CD4-positive, alpha-beta T cell treated with Interleukin-21 for 1 hour (primary cell): ENCODE data around the gene STK4.
"Not testable (repeated sequence)": the region's sequence is repeated elsewhere in the genome, so short reads cannot be mapped to it uniquely, and the experiment has no call there.

ENCODE experiments used
- DNase-seq: peaks from one replicate; pipeline ENCODE4 v3.0.0-alpha.2; 2020

Gene STK4

DNA sequence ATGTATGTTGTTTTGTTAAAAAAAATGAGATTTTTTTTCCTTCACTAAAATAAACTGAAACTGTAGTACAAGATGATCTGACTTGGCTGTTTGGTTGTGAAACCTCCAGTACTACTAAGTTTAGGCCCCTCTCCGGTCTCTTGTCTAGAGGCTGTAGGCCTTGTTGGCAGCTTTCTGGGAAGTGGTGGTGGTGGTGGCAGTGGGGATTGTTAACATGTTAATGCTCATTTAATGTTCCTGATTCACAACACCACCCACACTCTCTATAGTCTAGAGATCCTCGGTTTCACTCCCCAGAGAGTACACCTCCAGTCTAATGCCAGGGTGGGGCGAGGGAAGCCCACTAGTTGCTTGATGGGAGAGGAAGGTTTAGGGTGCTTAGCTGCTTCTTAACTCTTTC is 24.1 kb downstream of the STK4 start:
- peak; percentile 42 for DNase-seq

GRCh38 chr20:44990957-44991356 is 24.6 kb downstream of the STK4 start:
- DNase-seq = no peak

GRCh38 chr20:44993343-44993742 is 27.0 kb downstream of the STK4 start:
- DNase-seq = no peak

DNA sequence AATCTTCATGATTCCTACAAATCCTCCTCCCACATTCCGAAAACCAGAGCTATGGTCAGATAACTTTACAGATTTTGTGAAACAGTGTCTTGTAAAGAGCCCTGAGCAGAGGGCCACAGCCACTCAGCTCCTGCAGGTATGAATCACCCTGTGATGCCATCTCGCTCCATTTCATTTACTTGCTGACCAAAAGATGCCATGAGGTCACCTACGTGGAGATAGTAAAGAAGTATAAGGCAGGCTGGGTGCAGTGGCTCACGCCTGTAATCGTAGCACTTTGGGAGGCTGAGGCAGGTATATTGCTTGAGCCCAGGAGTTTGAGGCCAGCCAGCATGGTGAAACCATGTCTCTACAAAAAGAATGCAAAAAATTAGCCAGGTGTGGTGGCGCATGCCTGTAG is 30.9 kb downstream of the STK4 start:
- no peak for DNase-seq

GRCh38 chr20:44997668-44998067 is 31.4 kb downstream of the STK4 start:
- no peak for DNase-seq

DNA sequence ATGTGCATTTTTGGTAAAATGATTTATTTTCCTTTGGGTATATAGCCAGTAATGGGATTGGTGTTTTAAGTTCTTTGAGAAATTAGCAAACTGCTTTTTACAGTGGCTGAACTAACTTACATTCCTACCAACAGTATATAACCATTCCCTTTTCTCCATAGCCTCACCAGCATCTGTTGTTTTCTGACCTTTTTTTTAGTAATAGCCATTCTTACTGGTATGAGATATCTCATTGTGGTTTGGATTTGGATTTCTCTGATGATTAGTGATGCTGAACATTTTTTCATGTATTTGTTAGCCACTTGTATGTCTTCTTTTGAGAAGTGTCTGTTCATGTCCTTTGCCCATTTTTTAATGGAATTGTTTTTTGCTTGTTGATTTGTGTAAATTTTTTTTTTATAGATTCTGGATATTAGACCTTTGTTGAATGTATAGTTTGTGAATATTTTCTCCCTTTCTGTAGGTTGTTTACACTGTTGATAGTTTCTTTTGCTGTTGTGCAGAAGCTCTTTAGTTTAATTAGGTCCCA is 42.3 kb downstream of the STK4 start:
- DNase-seq = no peak

DNA sequence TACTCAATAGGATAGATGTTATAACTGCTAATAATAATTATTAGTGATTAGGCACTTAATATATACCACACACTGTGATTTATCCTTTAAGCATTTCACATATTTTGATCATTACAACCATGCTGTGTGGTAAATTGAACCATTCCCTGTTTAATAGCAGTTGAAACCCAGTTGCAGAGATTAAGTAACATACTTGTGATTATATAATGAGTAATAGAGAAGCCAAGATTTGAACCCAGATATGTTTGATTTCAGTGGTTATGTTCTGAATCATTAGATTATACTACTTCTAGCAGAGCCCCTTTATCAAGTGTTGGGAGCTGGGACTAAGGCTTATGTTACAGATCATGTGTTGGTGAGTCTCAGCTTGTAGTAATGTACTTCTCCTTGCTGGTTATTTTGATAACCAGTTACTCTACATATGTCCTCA is 44.1 kb downstream of the STK4 start:
- no peak for DNase-seq

GRCh38 chr20:45011108-45011526 is 44.8 kb downstream of the STK4 start:
- peak; percentile 62 for DNase-seq

GRCh38 chr20:45012682-45013302 is 46.5 kb downstream of the STK4 start:
- DNase-seq = no peak

DNA sequence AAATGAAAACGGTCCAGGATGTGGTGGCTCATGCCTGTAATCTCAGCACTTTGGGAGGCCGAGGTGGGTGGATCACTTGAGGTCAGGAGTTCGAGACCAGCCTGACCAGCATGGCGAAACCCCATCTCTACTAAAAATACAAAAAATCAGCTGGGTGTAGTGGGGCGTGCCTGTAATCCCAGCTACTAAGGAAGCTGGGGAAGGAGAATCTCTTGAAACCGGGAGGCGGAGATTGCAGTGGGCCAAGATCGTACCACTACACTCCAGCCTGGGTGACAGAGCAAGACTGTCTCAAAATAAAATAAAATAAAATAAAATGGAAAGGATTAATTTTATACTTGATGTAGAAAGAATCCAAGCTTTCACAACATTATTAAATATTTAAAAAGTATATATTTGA is 47.8 kb downstream of the STK4 start:
- DNase-seq = not testable (repeated sequence)

- no peak for DNase-seq
These were observed 48.5 kb downstream of the STK4 start for GRCh38 chr20:45014671-45015415.

DNA sequence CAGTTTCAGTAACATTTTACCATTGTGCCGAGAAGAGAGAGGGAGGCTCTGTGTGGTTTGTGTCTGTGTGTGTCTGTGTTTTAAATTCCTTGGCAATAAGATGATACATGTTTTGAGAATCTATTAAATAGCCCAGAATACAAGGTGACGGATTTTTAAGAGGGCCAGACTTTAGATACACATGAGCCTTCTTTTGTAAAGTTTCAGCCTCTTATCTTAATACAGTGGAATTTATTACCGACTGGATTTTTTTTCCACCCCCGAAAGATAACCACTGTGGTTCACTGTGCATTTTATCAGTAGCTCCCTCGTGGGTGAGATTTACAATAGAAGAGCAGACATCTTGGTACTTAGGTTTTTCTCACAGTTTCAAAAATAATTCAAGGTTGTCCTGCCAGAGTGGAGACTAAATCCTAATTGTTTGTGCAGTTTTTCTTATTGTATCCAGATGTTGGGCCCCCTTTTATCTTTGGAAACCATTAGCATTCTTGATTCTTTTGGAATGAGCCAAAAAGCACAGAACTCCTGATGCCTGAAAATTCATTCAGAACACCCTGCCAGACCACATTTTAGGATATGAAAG is 49.9 kb downstream of the STK4 start:
- no peak for DNase-seq

GRCh38 chr20:45017281-45017680 is 51.0 kb downstream of the STK4 start:
- DNase-seq = no peak

GRCh38 chr20:45017857-45018256 is 51.5 kb downstream of the STK4 start:
- no peak for DNase-seq

GRCh38 chr20:45019027-45019761 is 52.9 kb downstream of the STK4 start:
- DNase-seq = no peak

DNA sequence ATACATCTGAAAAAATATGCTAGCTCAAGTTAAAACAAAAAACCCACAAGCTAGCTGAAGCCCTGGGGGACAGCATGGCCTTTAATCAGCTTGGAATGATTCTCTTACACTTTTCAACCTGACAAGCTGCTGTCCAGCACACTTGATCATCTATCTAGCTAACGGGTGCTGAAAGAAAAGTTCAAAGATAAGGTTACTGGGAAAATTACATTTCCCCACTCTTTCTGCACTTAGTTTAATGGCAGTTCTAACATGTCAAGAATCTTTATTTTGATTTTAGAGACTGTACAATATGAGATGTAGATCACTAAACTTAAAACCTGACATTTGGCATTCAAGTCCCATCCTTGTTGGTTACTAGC is 53.4 kb downstream of the STK4 start:
- DNase-seq = no peak

- DNase-seq = no peak
These were observed 54.0 kb downstream of the STK4 start for GRCh38 chr20:45020236-45020886.

DNA sequence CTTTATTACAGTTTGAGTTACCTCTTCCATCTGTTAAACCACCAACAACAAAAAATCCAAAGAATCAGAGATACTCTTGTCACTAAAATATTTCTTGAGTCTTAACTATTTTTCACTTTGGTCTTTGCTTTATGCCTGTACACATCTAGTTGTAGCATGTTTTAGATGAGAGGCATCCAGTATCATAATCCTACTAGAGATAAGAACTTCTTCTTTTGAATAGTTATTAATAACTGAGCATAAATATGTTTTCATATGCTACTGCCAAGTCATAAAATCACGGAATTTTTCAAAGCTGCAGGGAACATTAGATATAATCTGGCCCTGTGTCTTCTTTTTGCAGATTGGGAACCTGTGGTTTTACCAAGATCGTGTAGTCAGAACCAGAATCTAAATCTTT is 55.3 kb downstream of the STK4 start:
- no peak for DNase-seq

- not testable (repeated sequence) for DNase-seq
These were observed 56.8 kb downstream of the STK4 start for GRCh38 chr20:45023140-45023539.

- DNase-seq = no peak
These were observed 62.3 kb downstream of the STK4 start for GRCh38 chr20:45028424-45029136.

- no peak for DNase-seq
These were observed 63.6 kb downstream of the STK4 start for GRCh38 chr20:45029884-45030283.

GRCh38 chr20:45032276-45032675 is 66.0 kb downstream of the STK4 start:
- DNase-seq = no peak
